Measurements from ENCODE around the gene VAPB. TPM values are rescaled to one million over a fixed set of nuclear protein-coding genes. Genes with fewer than 3 reads are reported as not detected.

Gene VAPB
- total RNA-seq, 1 donor from 2014 or later, result 21.6 TPM

- no peak overlapping the region for H3K4me3 ChIP-seq
- H3K27ac ChIP-seq, result no peak overlapping the region
- DNase-seq (ENCODE audit: extremely low spot score in 2 of 2), result no peak
- peaks cover 0 to 11% of the 10 kb centered on the region in 2 donors for H3K36me3 ChIP-seq
- H3K27me3 ChIP-seq, result no peaks in the 10 kb centered on the region
- intact Hi-C loops (cut with DNase I), result loop anchor here (10.0 kb wide), 1 partner anchor 215 kb away; no protein-coding TSS in a partner anchor
- H3K9me3 ChIP-seq, result no peaks in the 10 kb centered on the region
- no peak for TF ChIP-seq POLR2A (IDR thresholded peaks at IDR 0.05)
- TF ChIP-seq CTCF (IDR thresholded peaks at IDR 0.05), result no peak
- TF ChIP-seq POLR2AphosphoS5 (IDR thresholded peaks at IDR 0.05; ENCODE audit: insufficient read depth in 1 of 2, low read depth in 1 of 2), result no peak
- no peaks in the 10 kb centered on the region for H3K4me1 ChIP-seq
Measured at GRCh38 chr20:58449681-58450221, 60.7 kb downstream of the VAPB start.

GRCh38 chr20:58450254-58450653 is 61.2 kb downstream of the VAPB start:
- Histone ChIP-seq H3K4me1 (no peaks in the 10 kb centered on the region), H3K4me3 (no peak overlapping the region), H3K9me3 (no peaks in the 10 kb centered on the region), H3K27ac (no peak overlapping the region), H3K27me3 (no peaks in the 10 kb centered on the region), H3K36me3 (peaks cover 0 to 6% of the 10 kb centered on the region in 2 donors)
- TF ChIP-seq POLR2AphosphoS5 (IDR thresholded peaks at IDR 0.05; ENCODE audit: insufficient read depth in 1 of 2, low read depth in 1 of 2) (no peak), CTCF (IDR thresholded peaks at IDR 0.05) (no peak), POLR2A (IDR thresholded peaks at IDR 0.05) (no peak)
- no peak for DNase-seq (ENCODE audit: extremely low spot score in 2 of 2)
- intact Hi-C loops (cut with DNase I), result no loop called here

- H3K27ac ChIP-seq, result no peak overlapping the region
- intact Hi-C loops (cut with DNase I), result no loop called here
Measured at GRCh38 chr20:58452667-58453255, 63.7 kb downstream of the VAPB start.

GRCh38 chr20:58453391-58453790 is 64.4 kb downstream of the VAPB start:
- Histone ChIP-seq H3K9me3 (no peaks in the 10 kb centered on the region), H3K36me3 (no peaks in the 10 kb centered on the region), H3K27me3 (no peaks in the 10 kb centered on the region), H3K27ac (no peak overlapping the region), H3K4me3 (no peak overlapping the region), H3K4me1 (no peaks in the 10 kb centered on the region)
- TF ChIP-seq POLR2A (IDR thresholded peaks at IDR 0.05) (no peak), CTCF (IDR thresholded peaks at IDR 0.05) (no peak), POLR2AphosphoS5 (IDR thresholded peaks at IDR 0.05; ENCODE audit: insufficient read depth in 1 of 2, low read depth in 1 of 2) (no peak)
- no peak for DNase-seq (ENCODE audit: extremely low spot score in 2 of 2)
- intact Hi-C loops (cut with DNase I), result no loop called here

More at GRCh38 chr20:58452667-58453255, 63.7 kb downstream of the VAPB start:
- H3K9me3 ChIP-seq, result no peaks in the 10 kb centered on the region
- no peak for DNase-seq (ENCODE audit: extremely low spot score in 2 of 2)
- no peak for TF ChIP-seq CTCF (IDR thresholded peaks at IDR 0.05)
- no peak for TF ChIP-seq POLR2A (IDR thresholded peaks at IDR 0.05)
- TF ChIP-seq POLR2AphosphoS5 (IDR thresholded peaks at IDR 0.05; ENCODE audit: insufficient read depth in 1 of 2, low read depth in 1 of 2), result no peak
- no peak overlapping the region for H3K4me3 ChIP-seq
- H3K36me3 ChIP-seq, result no peaks in the 10 kb centered on the region
- no peaks in the 10 kb centered on the region for H3K27me3 ChIP-seq
- no peaks in the 10 kb centered on the region for H3K4me1 ChIP-seq

GRCh38 chr20:58454460-58454859 is 65.4 kb downstream of the VAPB start:
- H3K4me3 ChIP-seq, result no peak overlapping the region
- H3K27me3 ChIP-seq, result no peaks in the 10 kb centered on the region
- no peak overlapping the region for H3K27ac ChIP-seq
- no peaks in the 10 kb centered on the region for H3K36me3 ChIP-seq
- no peaks in the 10 kb centered on the region for H3K9me3 ChIP-seq
- no peak for TF ChIP-seq POLR2AphosphoS5 (IDR thresholded peaks at IDR 0.05; ENCODE audit: insufficient read depth in 1 of 2, low read depth in 1 of 2)
- TF ChIP-seq CTCF (IDR thresholded peaks at IDR 0.05), result no peak
- TF ChIP-seq POLR2A (IDR thresholded peaks at IDR 0.05), result no peak
- intact Hi-C loops (cut with DNase I), result no loop called here
- no peak for DNase-seq (ENCODE audit: extremely low spot score in 2 of 2)
- H3K4me1 ChIP-seq, result no peaks in the 10 kb centered on the region

Measured in vagina (tissue), 2 donors.